Measurements from ENCODE around the gene NANS.

DNA sequence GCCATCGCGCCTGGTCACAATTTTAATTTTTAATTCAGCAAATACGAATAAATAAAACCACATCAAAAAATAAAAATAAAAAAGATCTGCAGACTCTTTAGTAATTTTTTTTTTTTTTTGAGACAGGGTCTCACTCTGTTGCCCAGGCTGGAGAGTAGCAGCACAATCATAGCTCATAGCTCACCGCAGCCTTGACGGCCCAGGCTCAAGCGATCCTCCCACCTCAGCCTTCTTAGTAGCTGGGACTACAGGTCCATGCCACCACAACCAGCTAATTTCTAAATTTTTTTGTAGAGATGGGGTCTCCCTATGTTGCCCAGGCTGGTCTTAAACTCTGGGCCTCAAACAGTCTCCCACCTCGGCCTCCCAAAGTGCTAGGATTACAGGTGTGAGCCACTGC, 14.2 kb downstream of the NANS start:
- no peak for TF ChIP-seq CTCF (conservative IDR thresholded peaks at IDR 0.05; ENCODE audit: low read length)
- no peak for TF ChIP-seq EZH2phosphoT487 (IDR thresholded peaks at IDR 0.05; ENCODE audit: borderline replicate concordance)
